Uterus (tissue), 4 donors: ENCODE results near the gene GSG1L. TPM values are rescaled to one million over a fixed set of nuclear protein-coding genes. Genes with fewer than 3 reads are reported as not detected.

Experiments used
- DNase-seq, 2 donors: peaks; one replicate each; pipeline ENCODE4 v3.0.0-alpha.2; 2019 to 2020
- H3K27ac ChIP-seq, 2 donors: fragments of 200-600 bp; sonication (generic); 1 replicate in 1 of 2; 2 replicates in 1 of 2; pipeline ENCODE4 v1.5.1; 2016 to 2018
- H3K27me3 ChIP-seq, 2 donors: fragments of 200-600 bp; sonication (generic); one replicate each; pipeline ENCODE4 v1.5.1; 2018 to 2019; ENCODE audit warnings: control low read depth in 1 of 2
- H3K36me3 ChIP-seq, 2 donors: fragments of 200-600 bp; sonication (generic); one replicate each; pipeline ENCODE4 v1.5.1; 2019; ENCODE audit warnings: control low read depth in 1 of 2
- H3K4me1 ChIP-seq, 2 donors: fragments of 200-600 bp; sonication (generic); one replicate each; pipeline ENCODE4 v1.5.1; 2018 to 2019; ENCODE audit warnings: control low read depth in 1 of 2
- H3K4me3 ChIP-seq, 2 donors: fragments of 200-600 bp; sonication (generic); 1 replicate in 1 of 2; 2 replicates in 1 of 2; pipeline ENCODE4 v1.5.1; 2018 to 2019; ENCODE audit warnings: mild to moderate bottlenecking in 1 of 2
- H3K9me3 ChIP-seq, 2 donors: fragments of 200-600 bp; sonication (generic); one replicate each; pipeline ENCODE4 v1.5.1; 2019; ENCODE audit warnings: control low read depth in 1 of 2
- CTCF ChIP-seq, 4 experiments: fragments of 200-600 bp in 2 of 4; fragments of 450-650 bp in 2 of 4; sonication (generic) in 2 of 4; IDR thresholded peaks; one replicate each; pipeline ENCODE4 v1.5.1; 2016 to 2019; ENCODE audit warnings: antibody characterized with exemption in 4 of 4, mild to moderate bottlenecking in 2 of 4, moderate library complexity in 1 of 4
- POLR2A ChIP-seq, 2 donors: fragments of 450-650 bp; IDR thresholded peaks; one replicate each; pipeline ENCODE4 v1.6.1; 2016; ENCODE audit warnings: antibody characterized with exemption in 2 of 2, mild to moderate bottlenecking in 1 of 2, moderate library complexity in 1 of 2
- intact Hi-C: fragments of 100-400 bp; cut with DNase I; formaldehyde crosslinking; loops from one replicate; pipeline ENCODE4 v1.15.1; 2023; ENCODE audit warnings: low total_unique reads
- total RNA-seq, 4 donors: library from RNA; depleted of rRNA in 3 of 4; stranded (reverse); fragments of >200 nt in 3 of 4; gene quantifications; one replicate each; pipeline versions ENCODE4 v1.1.0 to v1.2.4, GENCODE V29; 2014 to 2023
- donor health status: DM: yes; HTN: yes; CAD: no.

GSG1L gene
- total RNA-seq, 4 donors from 2014 or later = 0.24 to 0.35 TPM; not detected in 2

- H3K9me3 ChIP-seq = no peaks in the 10 kb centered on the region
- DNase-seq = no peak
- no peaks in the 10 kb centered on the region for H3K27me3 ChIP-seq
- no peak for TF ChIP-seq POLR2A (IDR thresholded peaks at IDR 0.05)
- TF ChIP-seq CTCF (IDR thresholded peaks at IDR 0.05) = no peak
- no peak overlapping the region for H3K27ac ChIP-seq
- H3K4me1 ChIP-seq = no peaks in the 10 kb centered on the region
- H3K4me3 ChIP-seq = no peak overlapping the region
- H3K36me3 ChIP-seq = no peaks in the 10 kb centered on the region
- intact Hi-C loops = no loop called here
These were observed 110.7 kb downstream of the GSG1L start for GRCh38 chr16:27952811-27953210.

- Histone ChIP-seq H3K4me1 (no peaks in the 10 kb centered on the region), H3K27ac (no peak overlapping the region), H3K27me3 (no peaks in the 10 kb centered on the region), H3K9me3 (no peaks in the 10 kb centered on the region), H3K4me3 (no peak overlapping the region), H3K36me3 (no peaks in the 10 kb centered on the region)
- intact Hi-C loops = no loop called here
- DNase-seq = no peak
- TF ChIP-seq CTCF (IDR thresholded peaks at IDR 0.05) (no peak), POLR2A (IDR thresholded peaks at IDR 0.05) (no peak)
These were observed 111.9 kb downstream of the GSG1L start for GRCh38 chr16:27951489-27952120.

DNA sequence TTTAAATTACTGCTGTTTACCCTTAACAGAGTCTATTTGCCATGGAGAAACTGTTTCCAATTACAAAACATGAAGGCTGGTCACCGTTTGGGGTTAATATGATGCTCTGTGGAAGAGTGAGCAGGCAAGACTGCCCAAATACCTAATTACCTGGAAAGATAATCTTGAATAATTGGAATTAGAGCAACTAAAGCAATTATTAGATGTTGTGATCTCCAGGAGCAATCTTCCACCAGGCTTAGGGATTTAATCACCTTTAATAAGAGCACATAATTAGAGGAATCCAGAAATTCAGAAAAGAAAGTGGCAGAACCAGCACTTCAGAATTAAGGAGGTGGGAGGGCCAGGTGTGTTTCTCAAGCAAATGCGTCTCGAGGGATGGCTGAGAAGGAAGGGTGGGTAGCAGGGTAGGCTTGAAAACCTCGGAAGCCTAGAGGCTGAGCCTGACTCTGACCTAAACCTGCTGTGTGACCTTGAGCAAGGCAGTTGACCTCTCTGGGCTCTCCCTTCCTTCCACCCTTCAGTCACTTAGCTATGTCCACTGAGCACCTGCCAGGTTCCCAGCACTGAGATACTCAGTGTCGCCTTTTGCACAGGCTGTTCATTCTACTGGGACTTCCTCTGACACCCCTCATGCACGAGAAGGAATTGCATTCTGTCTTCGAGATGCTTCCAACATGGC, 113.2 kb downstream of the GSG1L start:
- DNase-seq = no peak
- no peak for TF ChIP-seq CTCF (IDR thresholded peaks at IDR 0.05)
- TF ChIP-seq POLR2A (IDR thresholded peaks at IDR 0.05) = no peak
- no peaks in the 10 kb centered on the region for H3K4me1 ChIP-seq

GRCh38 chr16:27947696-27948095, 115.8 kb downstream of the GSG1L start:
- Histone ChIP-seq H3K27me3 (no peaks in the 10 kb centered on the region), H3K4me1 (no peaks in the 10 kb centered on the region), H3K9me3 (no peaks in the 10 kb centered on the region), H3K4me3 (no peak overlapping the region), H3K36me3 (no peaks in the 10 kb centered on the region), H3K27ac (no peak overlapping the region)
- TF ChIP-seq CTCF (IDR thresholded peaks at IDR 0.05) = no peak
- intact Hi-C loops = no loop called here
- DNase-seq = no peak

More for the DNA sequence above, 113.2 kb downstream of the GSG1L start:
- no peak overlapping the region for H3K27ac ChIP-seq
- no peak overlapping the region for H3K4me3 ChIP-seq
- no peaks in the 10 kb centered on the region for H3K36me3 ChIP-seq
- intact Hi-C loops = no loop called here
- no peaks in the 10 kb centered on the region for H3K27me3 ChIP-seq
- no peaks in the 10 kb centered on the region for H3K9me3 ChIP-seq

DNA sequence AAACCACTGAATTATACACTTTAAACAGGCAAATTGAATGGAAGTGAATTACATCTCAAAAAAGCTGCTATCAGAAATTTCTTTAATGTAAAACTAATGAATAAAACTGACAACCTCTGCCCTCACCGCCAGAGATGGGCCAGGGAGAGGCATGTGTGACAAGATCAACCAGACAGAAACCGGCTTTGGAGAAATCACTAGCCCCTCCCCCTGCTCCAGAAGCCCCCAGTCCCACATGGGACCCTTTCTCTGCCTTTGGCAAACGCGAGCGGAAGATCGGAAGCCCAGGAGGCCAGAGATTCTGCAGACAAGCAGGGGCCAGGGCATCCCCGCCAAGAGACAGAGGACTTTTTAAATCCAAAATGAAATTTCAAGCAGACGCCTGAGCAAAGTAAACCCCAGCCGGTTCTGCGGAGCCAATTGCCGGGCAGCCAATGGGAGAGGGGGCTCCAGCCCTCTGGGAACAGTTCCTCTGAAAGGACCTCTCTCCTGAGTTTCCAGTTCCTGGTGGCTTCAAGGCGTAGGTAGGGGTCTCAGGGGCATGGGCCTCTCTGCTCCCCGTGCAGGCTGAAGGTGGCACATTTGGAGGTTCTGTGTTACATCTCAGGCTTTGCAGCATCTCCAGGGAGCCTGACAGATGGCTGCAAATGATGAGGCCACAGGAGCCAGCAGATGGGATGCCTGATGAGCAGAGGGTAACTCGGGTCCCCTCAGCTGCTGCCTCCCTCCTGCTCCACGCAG, 118.1 kb downstream of the GSG1L start:
- intact Hi-C loops = no loop called here
- Histone ChIP-seq H3K36me3 (no peaks in the 10 kb centered on the region), H3K4me1 (no peaks in the 10 kb centered on the region), H3K9me3 (no peaks in the 10 kb centered on the region), H3K4me3 (no peak overlapping the region), H3K27me3 (no peaks in the 10 kb centered on the region), H3K27ac (no peak overlapping the region)
- no peak for TF ChIP-seq CTCF (IDR thresholded peaks at IDR 0.05)
- no peak for TF ChIP-seq POLR2A (IDR thresholded peaks at IDR 0.05)
- DNase-seq = no peak
